Fibroblast of mammary gland (primary cell): ENCODE data around the gene CRADD.

Source experiments
- DNase-seq: peaks from one replicate; pipeline ENCODE4 v3.0.0-alpha.2; 2010; ENCODE audit warnings: low read depth
- H3K4me3 ChIP-seq: 2 replicates; pipeline ENCODE4 v1.5.1; 2011; ENCODE audit warnings: low read depth, mild to moderate bottlenecking, low read length, moderate library complexity; ENCODE audit not compliant: control insufficient read depth
- CTCF ChIP-seq: conservative IDR thresholded peaks from 2 replicates; pipeline ENCODE4 v1.5.1; 2011; ENCODE audit warnings: low read depth, low read length, inconsistent platforms; ENCODE audit not compliant: control insufficient read depth, insufficient read depth

The CRADD gene

DNA sequence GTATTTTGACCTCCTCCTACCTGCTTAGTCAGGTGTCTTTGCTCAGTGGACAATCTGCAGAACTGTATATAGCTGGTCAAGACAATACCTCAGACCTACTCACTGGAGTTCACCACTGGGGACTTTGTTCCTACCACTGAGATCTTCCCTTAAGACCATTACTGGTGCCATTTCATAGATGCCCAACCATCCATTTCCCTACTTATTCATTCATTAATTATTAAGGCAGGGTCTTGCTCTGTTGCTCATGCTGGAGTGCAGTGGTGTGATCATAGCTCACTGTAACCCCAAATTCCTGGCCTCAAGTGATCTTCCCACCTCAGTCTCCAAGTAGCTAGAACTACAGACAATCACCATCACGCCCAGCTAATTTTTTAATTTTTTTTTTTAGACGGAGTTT lies 22.8 kb upstream of the CRADD start:
- no peak for DNase-seq
- no peak overlapping the region for H3K4me3 ChIP-seq
- TF ChIP-seq CTCF = no peak

- no peak for TF ChIP-seq CTCF
- DNase-seq = peak; percentile 57
Measured at GRCh38 chr12:93657071-93657470, 20.1 kb upstream of the CRADD start.

DNA sequence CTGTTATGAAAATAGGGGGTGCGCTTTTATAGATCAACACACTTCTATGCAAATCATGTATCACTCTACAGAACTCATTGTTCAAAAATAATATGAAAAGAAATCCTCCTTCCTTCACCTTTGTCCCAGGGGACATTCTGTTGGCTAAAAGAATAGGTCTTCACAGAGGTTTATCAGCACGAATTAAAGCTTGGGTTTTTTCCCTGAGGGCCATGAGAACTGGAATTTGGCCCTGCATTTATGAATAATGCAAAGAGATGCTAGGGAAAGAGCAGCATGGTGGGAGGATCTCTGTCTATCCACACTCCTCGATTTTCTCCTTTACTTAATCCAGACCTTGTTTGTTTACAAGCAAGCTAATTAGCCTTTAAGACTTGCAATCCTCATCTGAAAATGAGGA lies 16.2 kb upstream of the CRADD start:
- TF ChIP-seq CTCF = no peak
- no peak for DNase-seq
- no peak overlapping the region for H3K4me3 ChIP-seq

More at GRCh38 chr12:93657071-93657470, 20.1 kb upstream of the CRADD start:
- no peak overlapping the region for H3K4me3 ChIP-seq

- peak; percentile 16 for DNase-seq
- H3K4me3 ChIP-seq = no peak overlapping the region
- no peak for TF ChIP-seq CTCF
Measured at GRCh38 chr12:93663006-93663728, 14.0 kb upstream of the CRADD start.

GRCh38 chr12:93663729-93664084 lies 13.5 kb upstream of the CRADD start:
- H3K4me3 ChIP-seq = no peak overlapping the region
- no peak for DNase-seq
- TF ChIP-seq CTCF = no peak

GRCh38 chr12:93664573-93665138 lies 12.5 kb upstream of the CRADD start:
- TF ChIP-seq CTCF = no peak
- no peak overlapping the region for H3K4me3 ChIP-seq
- peak; percentile 85 for DNase-seq
